Lower leg skin (tissue), 4 donors: ENCODE results near the gene CALML6. TPM values are rescaled to one million over a fixed set of nuclear protein-coding genes. Genes with fewer than 3 reads are reported as not detected.

Experiments
- DNase-seq, 2 donors: peaks; one replicate each; pipeline ENCODE4 v3.0.0-alpha.2; 2019; ENCODE audit warnings: low spot score in 2 of 2
- H3K4me3 ChIP-seq: fragments of 200-600 bp; sonication (generic); 2 replicates; pipeline ENCODE4 v1.5.1; 2017; ENCODE audit warnings: mild to moderate bottlenecking, low read depth; ENCODE audit not compliant: poor library complexity, severe bottlenecking
- CTCF ChIP-seq, 3 donors: fragments of 450-650 bp; IDR thresholded peaks; one replicate each; pipeline ENCODE4 v1.5.1; 2016; ENCODE audit warnings: antibody characterized with exemption in 3 of 3, mild to moderate bottlenecking in 3 of 3, moderate library complexity in 2 of 3
- POLR2A ChIP-seq, 2 donors: fragments of 450-650 bp; IDR thresholded peaks; one replicate each; pipeline ENCODE4 v1.6.1; 2016 to 2017; ENCODE audit warnings: antibody characterized with exemption in 2 of 2, mild to moderate bottlenecking in 1 of 2, moderate library complexity in 1 of 2
- whole genome bisulfite sequencing, 2 donors: methylation state at CpG; one replicate each; pipeline ENCODE4 v1.1.5; 2018; 5-methylcytosine and 5-hydroxymethylcytosine counted together
- intact Hi-C: fragments of 100-400 bp; cut with DNase I; formaldehyde crosslinking; loops from one replicate; pipeline ENCODE4 v1.15.0; 2023; ENCODE audit warnings: low total_unique reads
- total RNA-seq, 4 donors: library from RNA; depleted of rRNA; stranded (reverse); fragments of >200 nt; gene quantifications; one replicate each; pipeline ENCODE4 v1.1.0, GENCODE V29; 2016

The CALML6 gene
- total RNA-seq, 4 donors from 2014 or later: 0.13 to 0.89 (median 0.65) TPM

GRCh38 chr1:1959840-1960479 is 44.9 kb downstream of the CALML6 start:
- peak; percentile 58 to 95 for DNase-seq
- TF ChIP-seq POLR2A (IDR thresholded peaks at IDR 0.05) (no peak), CTCF (IDR thresholded peaks at IDR 0.05) (peak in 1 of 3 donors; percentile 69)
- H3K4me3 ChIP-seq: no peak overlapping the region
- intact Hi-C loops: loop anchor here (5.0 kb wide), 1 partner anchor 87 kb away; no protein-coding TSS in a partner anchor
- 3 to 7% methylated on average over 19 to 23 of the region's 23 CpGs for WGBS, 2 donors

GRCh38 chr1:1960480-1961196 is 45.6 kb downstream of the CALML6 start:
- intact Hi-C loops: no loop called here
- WGBS, 2 donors: 49 to 51% methylated on average over 17 of the region's 17 CpGs
- no peak for TF ChIP-seq POLR2A (IDR thresholded peaks at IDR 0.05)
- TF ChIP-seq CTCF (IDR thresholded peaks at IDR 0.05): no peak
- DNase-seq: no peak
- no peak overlapping the region for H3K4me3 ChIP-seq

- DNase-seq: no peak
- no peak for TF ChIP-seq CTCF (IDR thresholded peaks at IDR 0.05)
- no peak for TF ChIP-seq POLR2A (IDR thresholded peaks at IDR 0.05)
- H3K4me3 ChIP-seq: no peak overlapping the region
- 83 to 93% methylated on average over 2 of the region's 2 CpGs for WGBS, 2 donors
- intact Hi-C loops: no loop called here
Observed at GRCh38 chr1:1962752-1963151, 47.7 kb downstream of the CALML6 start.

GRCh38 chr1:1963570-1963969 is 48.5 kb downstream of the CALML6 start:
- intact Hi-C loops: no loop called here
- no peak overlapping the region for H3K4me3 ChIP-seq
- WGBS, 2 donors: 83 to 86% methylated on average over 17 of the region's 17 CpGs
- no peak for TF ChIP-seq CTCF (IDR thresholded peaks at IDR 0.05)
- TF ChIP-seq POLR2A (IDR thresholded peaks at IDR 0.05): no peak
- no peak for DNase-seq

- intact Hi-C loops: no loop called here
- 82 to 91% methylated on average over 14 to 25 of the region's 25 CpGs for WGBS, 2 donors
- TF ChIP-seq POLR2A (IDR thresholded peaks at IDR 0.05) (no peak), CTCF (IDR thresholded peaks at IDR 0.05) (no peak)
- no peak overlapping the region for H3K4me3 ChIP-seq
- no peak for DNase-seq
Observed at GRCh38 chr1:1964811-1965210, 49.8 kb downstream of the CALML6 start.
